Measurements from ENCODE around the gene ZCCHC17. TPM values are rescaled to one million over a fixed set of nuclear protein-coding genes. Genes with fewer than 3 reads are reported as not detected.
"Not testable (repeated sequence)": the region's sequence is repeated elsewhere in the genome, so short reads cannot be mapped to it uniquely, and the experiment has no call there.

Gene ZCCHC17
- total and polyA plus RNA-seq, 7 donors, result 9.6 to 48.8 (median 16.4) TPM

DNA sequence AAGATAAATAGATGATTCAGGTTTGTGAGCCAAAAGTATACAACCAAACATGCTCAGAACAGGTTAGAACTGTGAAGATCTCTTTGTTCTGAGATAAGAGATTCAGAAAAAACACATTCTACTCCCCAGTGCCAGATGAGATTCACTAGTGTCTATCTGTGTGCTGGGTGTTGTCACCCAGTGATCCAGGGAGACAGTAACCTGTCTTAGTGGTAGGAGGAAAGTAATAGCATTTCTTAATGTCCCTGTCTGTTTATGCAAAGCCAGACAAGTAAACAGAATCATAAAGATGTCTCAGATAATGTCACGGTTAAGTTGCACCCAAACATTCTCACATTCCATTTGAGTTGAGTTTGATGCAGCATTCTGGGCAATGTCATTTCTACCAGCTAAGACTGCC, 38.3 kb upstream of the ZCCHC17 start:
- no peak for ATAC-seq
- WGBS, 3 donors, result 86 to 100% (median 90%) methylated on average over 1 of the region's 1 CpG

DNA sequence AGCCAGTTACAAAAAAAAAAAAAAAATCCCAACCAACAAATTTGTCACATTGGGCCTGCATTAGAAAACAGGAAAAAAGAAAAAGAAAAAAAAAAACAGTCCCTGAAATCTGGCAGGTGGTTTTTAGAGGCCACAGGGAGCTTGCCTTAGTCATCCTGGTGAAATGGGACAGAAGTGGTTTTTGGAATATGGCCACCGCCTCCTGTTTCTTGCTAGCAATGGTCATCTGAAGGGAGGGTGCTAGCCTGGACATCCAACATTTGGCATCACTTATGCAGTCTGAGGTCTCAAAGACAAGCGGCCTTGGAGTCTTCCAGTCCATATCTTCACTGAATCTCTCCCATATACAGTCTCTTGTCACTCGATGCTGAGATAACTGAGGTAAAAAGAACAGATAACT, 37.1 kb upstream of the ZCCHC17 start:
- no peaks in the 10 kb centered on the region for H3K27me3 ChIP-seq (ENCODE audit: insufficient read depth in 3 of 3, low read length in 2 of 3)
- peaks cover 12 to 54% of the 10 kb centered on the region in 2 donors for H3K36me3 ChIP-seq (ENCODE audit: insufficient read depth in 1 of 2, low read depth in 1 of 2)
- TF ChIP-seq, protein P1, sequence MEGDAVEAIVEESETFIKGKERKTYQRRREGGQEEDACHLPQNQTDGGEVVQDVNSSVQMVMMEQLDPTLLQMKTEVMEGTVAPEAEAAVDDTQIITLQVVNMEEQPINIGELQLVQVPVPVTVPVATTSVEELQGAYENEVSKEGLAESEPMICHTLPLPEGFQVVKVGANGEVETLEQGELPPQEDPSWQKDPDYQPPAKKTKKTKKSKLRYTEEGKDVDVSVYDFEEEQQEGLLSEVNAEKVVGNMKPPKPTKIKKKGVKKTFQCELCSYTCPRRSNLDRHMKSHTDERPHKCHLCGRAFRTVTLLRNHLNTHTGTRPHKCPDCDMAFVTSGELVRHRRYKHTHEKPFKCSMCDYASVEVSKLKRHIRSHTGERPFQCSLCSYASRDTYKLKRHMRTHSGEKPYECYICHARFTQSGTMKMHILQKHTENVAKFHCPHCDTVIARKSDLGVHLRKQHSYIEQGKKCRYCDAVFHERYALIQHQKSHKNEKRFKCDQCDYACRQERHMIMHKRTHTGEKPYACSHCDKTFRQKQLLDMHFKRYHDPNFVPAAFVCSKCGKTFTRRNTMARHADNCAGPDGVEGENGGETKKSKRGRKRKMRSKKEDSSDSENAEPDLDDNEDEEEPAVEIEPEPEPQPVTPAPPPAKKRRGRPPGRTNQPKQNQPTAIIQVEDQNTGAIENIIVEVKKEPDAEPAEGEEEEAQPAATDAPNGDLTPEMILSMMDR (IDR thresholded peaks at IDR 0.05), result no peak
- DNase-seq (no peak), ATAC-seq (peak in 1 of 4 donors; percentile 36)
- WGBS, 3 donors, result 87 to 94% (median 91%) methylated on average over 3 of the region's 3 CpGs
- no peaks in the 10 kb centered on the region for H3K9me3 ChIP-seq
- intact Hi-C loops (cut with DNase I), result loop anchor here in 1 of 2 donors (5.0 kb wide), 1 partner anchor 77 kb away; no protein-coding TSS in a partner anchor
- peaks cover 47% of the 10 kb centered on the region for H3K4me1 ChIP-seq
- no peak overlapping the region for H3K4me3 ChIP-seq
- H3K27ac ChIP-seq, result peak overlapping the region; percentile 66

More for the DNA sequence above, 38.3 kb upstream of the ZCCHC17 start:
- Histone ChIP-seq H3K27me3 (ENCODE audit: insufficient read depth in 3 of 3, low read length in 2 of 3) (no peaks in the 10 kb centered on the region), H3K9me3 (no peaks in the 10 kb centered on the region), H3K36me3 (ENCODE audit: insufficient read depth in 1 of 2, low read depth in 1 of 2) (peaks cover 11 to 54% of the 10 kb centered on the region in 2 donors), H3K4me3 (no peak overlapping the region), H3K4me1 (peaks cover 41% of the 10 kb centered on the region), H3K27ac (peak overlapping the region; percentile 72)
- no peak for DNase-seq
- TF ChIP-seq, protein P1 (IDR thresholded peaks at IDR 0.05), result no peak
- intact Hi-C loops (cut with DNase I), result loop anchor here in 1 of 2 donors (5.0 kb wide), 1 partner anchor 76 kb away; no protein-coding TSS in a partner anchor

DNA sequence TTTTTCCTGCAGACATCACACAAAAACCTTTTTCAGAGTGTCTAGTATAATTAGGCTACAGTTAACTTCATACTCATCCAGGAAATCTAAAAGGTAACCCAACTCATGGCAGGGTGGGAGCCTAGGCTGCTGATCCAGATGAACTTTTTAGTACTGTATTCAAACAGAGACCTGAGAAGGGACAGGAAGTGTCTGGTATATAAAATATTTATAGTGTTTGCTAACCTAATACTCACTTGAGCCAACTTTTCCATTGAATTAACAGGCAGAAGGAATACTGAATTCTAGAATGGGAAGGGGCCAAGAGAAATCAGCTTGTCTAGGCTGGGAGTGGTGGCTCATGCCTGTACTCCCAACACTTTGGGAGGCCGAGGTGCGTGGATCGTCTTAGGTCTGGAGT, 34.9 kb upstream of the ZCCHC17 start:
- Histone ChIP-seq H3K36me3 (ENCODE audit: insufficient read depth in 1 of 2, low read depth in 1 of 2) (peaks cover 12 to 62% of the 10 kb centered on the region in 2 donors), H3K4me3 (no peak overlapping the region), H3K27ac (peak overlapping the region; percentile 46), H3K27me3 (ENCODE audit: insufficient read depth in 3 of 3, low read length in 2 of 3) (no peaks in the 10 kb centered on the region), H3K4me1 (peaks cover 50% of the 10 kb centered on the region), H3K9me3 (no peaks in the 10 kb centered on the region)
- 97 to 98% (median 98%) methylated on average over 3 of the region's 3 CpGs for WGBS, 3 donors
- TF ChIP-seq, protein P1 (IDR thresholded peaks at IDR 0.05), result no peak
- intact Hi-C loops (cut with DNase I), result no loop called here
- DNase-seq, result no peak
- ATAC-seq, result no peak

DNA sequence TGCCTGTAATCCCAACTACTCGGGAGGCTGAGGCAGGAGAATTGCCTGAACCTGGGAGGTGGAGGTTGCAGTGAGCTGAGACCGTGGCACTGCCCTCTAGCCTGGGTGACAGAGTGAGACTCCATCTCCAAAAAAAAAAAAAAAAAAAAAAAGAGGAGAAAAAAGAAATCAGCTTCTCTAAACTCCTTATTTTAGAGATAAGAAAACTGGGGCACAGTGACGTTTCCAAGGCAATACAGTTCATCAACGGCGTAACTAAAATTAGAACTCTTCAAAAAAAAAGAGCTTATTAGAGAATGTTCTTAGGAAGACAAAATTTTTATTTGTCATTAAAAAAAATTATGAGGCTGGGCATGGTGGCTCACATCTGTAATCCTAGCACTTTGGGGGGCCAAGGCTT, 34.4 kb upstream of the ZCCHC17 start:
- H3K4me3 ChIP-seq; H3K27me3 ChIP-seq (ENCODE audit: insufficient read depth in 3 of 3, low read length in 2 of 3); H3K9me3 ChIP-seq; ATAC-seq; intact Hi-C loops (cut with DNase I); DNase-seq: not testable (repeated sequence)
- Histone ChIP-seq H3K27ac (peak overlapping the region; percentile 46), H3K36me3 (ENCODE audit: insufficient read depth in 1 of 2, low read depth in 1 of 2) (peaks cover 12 to 67% of the 10 kb centered on the region in 2 donors), H3K4me1 (peaks cover 47% of the 10 kb centered on the region)
- 85 to 94% (median 88%) methylated on average over 4 to 5 of the region's 5 CpGs for WGBS, 3 donors

DNA sequence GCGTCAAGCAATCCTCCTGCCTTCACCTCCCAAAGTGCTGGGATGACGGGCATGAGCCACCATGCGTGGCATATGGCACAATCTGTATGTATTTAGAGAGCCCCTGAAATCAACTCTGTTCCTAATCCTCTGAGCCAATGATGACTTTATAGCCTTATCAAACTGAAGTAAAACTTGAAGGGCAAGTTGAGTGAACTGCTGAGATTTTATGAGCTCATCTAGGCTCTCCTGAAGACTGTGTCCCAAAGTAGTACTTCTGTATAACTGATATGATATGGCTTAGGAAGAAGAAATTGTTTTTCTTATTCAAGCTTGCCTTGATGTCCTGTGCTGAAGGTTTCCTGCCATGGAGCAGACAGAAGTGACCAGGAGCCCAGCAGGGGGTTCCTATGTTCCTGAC, 33.4 kb upstream of the ZCCHC17 start:
- intact Hi-C loops (cut with DNase I), result no loop called here

More for the DNA sequence above, 33.4 kb upstream of the ZCCHC17 start:
- ATAC-seq, result no peak
- peaks cover 10 to 69% of the 10 kb centered on the region in 2 donors for H3K36me3 ChIP-seq (ENCODE audit: insufficient read depth in 1 of 2, low read depth in 1 of 2)
- H3K4me1 ChIP-seq, result peaks cover 37% of the 10 kb centered on the region
- DNase-seq, result no peak
- H3K4me3 ChIP-seq, result no peak overlapping the region
- no peaks in the 10 kb centered on the region for H3K9me3 ChIP-seq
- H3K27me3 ChIP-seq (ENCODE audit: insufficient read depth in 3 of 3, low read length in 2 of 3), result no peaks in the 10 kb centered on the region
- H3K27ac ChIP-seq, result no peak overlapping the region
- TF ChIP-seq, protein P1 (IDR thresholded peaks at IDR 0.05), result no peak
- WGBS, 3 donors, result 93 to 100% (median 97%) methylated on average over 3 of the region's 3 CpGs

Data from psoas muscle (tissue), 8 donors.